Measurements from ENCODE around the gene ZNF3.

The ZNF3 gene

DNA sequence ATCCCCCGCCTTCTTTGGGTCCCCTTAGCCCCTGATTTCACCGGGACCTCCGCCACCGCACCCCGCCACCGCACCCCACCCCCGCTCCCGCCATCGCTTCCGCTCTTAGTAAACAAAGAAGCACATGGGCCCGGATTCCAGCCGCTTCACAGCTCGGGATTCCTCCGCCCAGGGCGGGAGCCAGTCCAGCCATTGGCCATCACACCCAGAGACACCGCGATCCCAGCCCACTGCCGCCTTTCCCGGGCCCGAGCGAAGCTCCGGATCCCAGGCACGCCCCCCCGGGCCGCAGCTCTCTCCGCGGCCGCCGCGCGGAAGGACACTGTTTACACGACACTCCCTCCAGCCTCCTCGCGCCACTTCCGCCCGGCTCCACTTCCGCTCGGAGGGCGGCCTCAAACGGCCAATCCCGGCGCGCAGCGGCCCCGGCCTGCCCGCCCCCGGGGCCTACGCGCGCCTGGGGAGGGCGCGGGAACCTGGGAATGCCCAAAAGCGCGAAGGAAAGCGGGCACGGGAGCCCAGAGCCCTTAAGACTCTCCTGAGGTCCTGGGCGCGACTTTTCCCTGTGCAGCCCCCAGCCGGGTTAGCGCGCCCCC is 19.0 kb upstream of the ZNF3 start:
- DNase-seq: peak; percentile 87
- peak overlapping the region; percentile 90 for H3K4me3 Mint-ChIP-seq
- peaks cover 49% of the 10 kb centered on the region for H3K36me3 Mint-ChIP-seq (ENCODE audit: low read depth)

DNA sequence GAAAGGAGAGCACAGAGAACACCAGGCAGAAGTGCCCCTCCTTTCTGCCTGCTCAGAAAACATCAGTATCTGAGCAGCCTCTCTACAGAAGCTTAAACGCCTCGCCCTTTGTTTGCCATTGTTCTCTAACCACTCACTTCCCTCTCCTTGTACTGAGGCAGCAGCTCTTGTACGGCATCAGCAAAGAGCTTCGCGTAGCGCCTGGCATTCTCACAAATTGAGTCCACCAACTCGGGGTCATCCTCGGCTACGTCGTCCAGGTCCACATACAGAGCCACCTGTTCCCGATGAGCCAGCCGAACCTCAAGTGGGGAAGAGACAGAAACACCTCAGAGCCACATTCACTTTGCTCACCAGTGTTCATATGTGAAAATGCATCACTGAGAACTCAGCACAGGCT is 17.9 kb upstream of the ZNF3 start:
- ATAC-seq: no peak
- H3K27me3 Mint-ChIP-seq: peaks cover 2% of the 10 kb centered on the region
- peak overlapping the region; percentile 90 for H3K4me3 Mint-ChIP-seq
- H3K9me3 Mint-ChIP-seq: no peaks in the 10 kb centered on the region
- H3K27ac Mint-ChIP-seq: peak overlapping the region; percentile 98
- peaks cover 58% of the 10 kb centered on the region for H3K36me3 Mint-ChIP-seq (ENCODE audit: low read depth)
- no peak for DNase-seq
- H3K4me1 Mint-ChIP-seq: peaks cover 48% of the 10 kb centered on the region

More for the DNA sequence above, 19.0 kb upstream of the ZNF3 start:
- H3K27ac Mint-ChIP-seq: peak overlapping the region; percentile 98
- ATAC-seq: peak; percentile 79
- H3K9me3 Mint-ChIP-seq: no peaks in the 10 kb centered on the region
- peaks cover 2% of the 10 kb centered on the region for H3K27me3 Mint-ChIP-seq
- peaks cover 48% of the 10 kb centered on the region for H3K4me1 Mint-ChIP-seq

DNA sequence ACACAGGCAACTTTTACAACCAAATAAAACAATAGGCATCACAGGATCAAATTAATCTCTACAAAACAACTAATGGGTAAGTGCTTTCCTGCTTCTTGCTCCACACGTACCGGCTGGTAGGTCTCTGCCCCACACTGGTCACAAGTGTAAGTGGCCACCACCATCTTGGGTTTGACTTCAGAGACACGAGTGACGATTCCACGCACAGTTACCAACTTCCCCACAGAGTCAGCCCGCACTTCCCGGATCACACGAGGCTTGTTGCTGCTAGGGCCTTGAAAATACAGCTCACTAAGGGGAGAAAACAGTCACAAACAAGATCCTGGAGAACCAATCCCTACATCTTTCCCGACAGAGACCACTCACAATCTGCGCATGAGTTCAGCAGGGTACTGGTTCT is 17.4 kb upstream of the ZNF3 start:
- DNase-seq (no peak), ATAC-seq (no peak)
- Mint-ChIP-seq H3K4me3 (peak overlapping the region; percentile 90), H3K9me3 (no peaks in the 10 kb centered on the region), H3K27ac (peak overlapping the region; percentile 98), H3K4me1 (peaks cover 48% of the 10 kb centered on the region), H3K27me3 (peaks cover 2% of the 10 kb centered on the region), H3K36me3 (ENCODE audit: low read depth) (peaks cover 62% of the 10 kb centered on the region)

DNA sequence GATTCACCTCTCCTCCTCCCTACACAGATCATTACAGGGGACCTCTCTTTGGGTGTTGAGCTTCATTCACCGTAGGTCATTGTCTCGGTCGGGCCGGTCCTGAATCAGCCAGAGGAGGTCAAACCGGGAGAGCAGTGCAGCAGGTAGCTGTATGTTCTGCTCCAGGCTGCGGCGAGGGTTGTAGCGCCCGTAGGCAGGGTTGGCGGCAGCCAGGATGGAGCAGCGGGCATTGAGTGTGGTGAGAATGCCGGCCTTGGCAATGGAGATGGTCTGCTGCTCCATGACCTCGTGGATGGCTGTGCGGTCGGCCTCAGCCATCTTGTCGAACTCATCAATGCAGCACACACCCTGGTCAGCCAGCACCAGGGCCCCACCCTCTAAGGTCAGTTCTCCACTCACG is 14.2 kb upstream of the ZNF3 start:
- DNase-seq (no peak), ATAC-seq (no peak)
- Mint-ChIP-seq H3K36me3 (ENCODE audit: low read depth) (peaks cover 89% of the 10 kb centered on the region), H3K4me3 (no peak overlapping the region), H3K4me1 (peaks cover 61% of the 10 kb centered on the region), H3K27me3 (no peaks in the 10 kb centered on the region), H3K27ac (no peak overlapping the region), H3K9me3 (no peaks in the 10 kb centered on the region)

DNA sequence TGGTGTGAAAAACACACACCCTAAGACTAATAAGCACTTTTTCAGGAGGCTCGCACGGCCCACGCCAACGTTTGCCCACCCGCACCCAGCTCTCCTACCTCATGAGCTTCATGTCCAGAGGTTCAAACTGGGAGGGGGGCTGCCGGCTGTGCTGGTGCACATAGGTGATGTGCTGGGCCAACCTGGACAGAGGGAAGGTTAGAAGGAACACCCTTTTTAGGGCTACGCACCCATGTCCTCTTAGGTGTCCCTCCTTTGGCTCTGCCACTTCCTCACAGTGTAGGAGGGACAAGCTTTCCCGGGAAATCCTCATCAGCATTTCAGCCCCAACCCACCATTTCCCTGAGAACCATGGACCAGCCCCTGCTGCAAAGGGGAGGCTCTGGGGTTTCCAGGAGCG is 13.8 kb upstream of the ZNF3 start:
- Mint-ChIP-seq H3K4me3 (no peak overlapping the region), H3K4me1 (peaks cover 63% of the 10 kb centered on the region), H3K27me3 (no peaks in the 10 kb centered on the region), H3K9me3 (no peaks in the 10 kb centered on the region), H3K27ac (no peak overlapping the region), H3K36me3 (ENCODE audit: low read depth) (peaks cover 88% of the 10 kb centered on the region)
- DNase-seq (no peak), ATAC-seq (no peak)

DNA sequence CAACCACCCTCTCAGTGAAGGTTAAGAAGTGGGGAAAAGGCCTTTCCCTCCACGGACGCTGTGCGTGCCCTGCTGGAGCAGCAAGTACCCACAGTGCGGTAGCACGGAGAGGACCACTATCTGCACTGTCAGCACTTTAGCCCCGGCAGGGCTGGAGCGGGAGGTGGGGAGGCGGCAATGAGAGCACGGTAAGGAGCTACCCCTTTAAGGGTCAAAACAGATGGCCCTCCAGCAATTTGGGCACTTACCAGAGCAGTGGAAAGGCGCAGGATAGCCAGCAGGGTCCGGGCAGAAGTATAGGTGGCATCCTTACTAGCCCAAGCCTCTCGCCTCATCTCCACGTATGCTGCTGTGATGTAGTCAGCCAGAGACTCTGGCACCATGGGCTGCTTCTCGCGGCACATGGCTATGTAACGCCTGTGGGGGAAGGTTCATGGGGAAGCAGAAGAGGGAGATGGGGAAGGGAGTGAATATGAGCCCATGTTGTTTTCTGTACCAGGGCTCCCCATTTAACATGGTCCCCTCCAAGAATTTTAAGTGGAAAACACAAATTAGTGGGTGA is 12.5 kb upstream of the ZNF3 start:
- ATAC-seq: no peak

DNA sequence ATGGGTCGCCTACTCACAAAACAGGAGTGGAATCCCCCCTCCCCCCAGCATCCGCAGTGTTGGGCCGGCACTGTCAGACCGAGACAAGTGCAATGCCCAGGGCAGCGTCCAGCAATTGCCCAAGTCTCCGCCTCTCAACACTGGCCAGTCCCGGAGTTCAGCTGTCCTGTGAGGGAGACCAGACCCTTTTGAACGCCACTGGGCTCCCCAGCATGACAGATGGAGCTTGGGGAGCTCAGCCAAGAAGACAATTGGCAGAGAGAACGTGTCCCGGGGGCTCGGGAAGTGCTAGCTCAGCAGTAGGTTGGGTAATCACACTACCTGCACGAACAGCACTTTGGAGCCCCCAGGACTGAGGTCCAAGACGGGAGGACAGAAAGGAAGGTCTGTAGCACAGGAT is 12.0 kb upstream of the ZNF3 start:
- no peak for DNase-seq
- ATAC-seq: no peak
- Mint-ChIP-seq H3K27me3 (peaks cover under 1% of the 10 kb centered on the region), H3K27ac (no peak overlapping the region), H3K4me1 (peaks cover 57% of the 10 kb centered on the region), H3K36me3 (ENCODE audit: low read depth) (peaks cover 77% of the 10 kb centered on the region), H3K9me3 (no peaks in the 10 kb centered on the region), H3K4me3 (no peak overlapping the region)

More for the DNA sequence above, 12.5 kb upstream of the ZNF3 start:
- Mint-ChIP-seq H3K9me3 (no peaks in the 10 kb centered on the region), H3K27ac (peak overlapping the region; percentile 49), H3K4me1 (peaks cover 60% of the 10 kb centered on the region), H3K4me3 (no peak overlapping the region), H3K27me3 (no peaks in the 10 kb centered on the region), H3K36me3 (ENCODE audit: low read depth) (peaks cover 82% of the 10 kb centered on the region)
- DNase-seq: no peak

DNA sequence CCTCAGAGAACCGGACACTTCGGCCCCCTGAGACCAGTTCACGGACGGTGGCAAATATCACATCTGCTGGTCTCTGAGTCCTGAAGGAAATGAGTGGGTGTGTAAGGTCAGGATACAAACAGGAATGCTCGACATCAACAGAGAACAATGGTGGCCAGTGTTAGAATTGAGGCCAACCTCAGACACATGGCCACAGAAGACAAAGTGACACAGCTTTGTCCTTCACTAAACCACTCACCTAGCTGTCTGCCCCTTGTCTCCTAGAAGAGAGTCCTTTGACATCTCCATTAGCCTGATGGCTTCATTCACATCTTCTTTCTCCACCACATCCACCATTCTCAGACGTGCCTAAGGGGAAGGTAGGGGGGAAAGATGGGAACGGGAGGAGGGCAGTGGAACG is 11.5 kb upstream of the ZNF3 start:
- Mint-ChIP-seq H3K4me3 (no peak overlapping the region), H3K4me1 (peaks cover 56% of the 10 kb centered on the region), H3K27me3 (peaks cover 3% of the 10 kb centered on the region), H3K9me3 (no peaks in the 10 kb centered on the region), H3K36me3 (ENCODE audit: low read depth) (peaks cover 72% of the 10 kb centered on the region), H3K27ac (no peak overlapping the region)
- ATAC-seq (no peak), DNase-seq (no peak)

DNA sequence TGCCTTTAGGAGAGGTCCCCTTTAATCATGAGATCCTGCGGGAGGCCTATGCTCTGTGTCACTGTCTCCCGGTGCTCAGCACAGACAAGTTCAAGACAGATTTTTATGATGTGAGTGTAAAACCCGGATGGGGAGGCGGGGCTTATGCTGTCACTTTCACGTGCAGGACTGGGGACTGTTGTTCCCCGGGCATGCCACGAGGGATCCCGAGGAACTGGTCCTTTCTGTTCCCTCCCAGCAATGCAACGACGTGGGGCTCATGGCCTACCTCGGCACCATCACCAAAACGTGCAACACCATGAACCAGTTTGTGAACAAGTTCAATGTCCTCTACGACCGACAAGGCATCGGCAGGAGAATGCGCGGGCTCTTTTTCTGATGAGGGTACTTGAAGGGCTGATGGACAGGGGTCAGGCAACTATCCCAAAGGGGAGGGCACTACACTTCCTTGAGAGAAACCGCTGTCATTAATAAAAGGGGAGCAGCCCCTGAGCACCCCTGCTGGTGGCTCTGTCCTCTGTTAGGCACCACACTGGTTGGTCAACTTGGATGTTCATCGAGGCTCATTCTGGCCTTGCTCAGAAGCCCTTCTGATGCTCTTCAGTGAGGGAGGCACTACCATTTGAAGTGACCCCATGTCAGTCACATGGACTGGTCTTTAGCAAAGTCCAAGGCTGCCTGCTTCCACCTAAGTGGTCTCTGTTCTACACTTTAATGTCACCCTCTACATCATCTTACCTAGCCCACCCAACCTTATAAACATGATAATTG is 10.1 kb upstream of the ZNF3 start:
- DNase-seq (no peak), ATAC-seq (peak; percentile 18)
- Mint-ChIP-seq H3K4me3 (no peak overlapping the region), H3K27ac (peak overlapping the region; percentile 63), H3K4me1 (peaks cover 53% of the 10 kb centered on the region), H3K9me3 (no peaks in the 10 kb centered on the region), H3K27me3 (peaks cover 3% of the 10 kb centered on the region), H3K36me3 (ENCODE audit: low read depth) (peaks cover 60% of the 10 kb centered on the region)

DNA sequence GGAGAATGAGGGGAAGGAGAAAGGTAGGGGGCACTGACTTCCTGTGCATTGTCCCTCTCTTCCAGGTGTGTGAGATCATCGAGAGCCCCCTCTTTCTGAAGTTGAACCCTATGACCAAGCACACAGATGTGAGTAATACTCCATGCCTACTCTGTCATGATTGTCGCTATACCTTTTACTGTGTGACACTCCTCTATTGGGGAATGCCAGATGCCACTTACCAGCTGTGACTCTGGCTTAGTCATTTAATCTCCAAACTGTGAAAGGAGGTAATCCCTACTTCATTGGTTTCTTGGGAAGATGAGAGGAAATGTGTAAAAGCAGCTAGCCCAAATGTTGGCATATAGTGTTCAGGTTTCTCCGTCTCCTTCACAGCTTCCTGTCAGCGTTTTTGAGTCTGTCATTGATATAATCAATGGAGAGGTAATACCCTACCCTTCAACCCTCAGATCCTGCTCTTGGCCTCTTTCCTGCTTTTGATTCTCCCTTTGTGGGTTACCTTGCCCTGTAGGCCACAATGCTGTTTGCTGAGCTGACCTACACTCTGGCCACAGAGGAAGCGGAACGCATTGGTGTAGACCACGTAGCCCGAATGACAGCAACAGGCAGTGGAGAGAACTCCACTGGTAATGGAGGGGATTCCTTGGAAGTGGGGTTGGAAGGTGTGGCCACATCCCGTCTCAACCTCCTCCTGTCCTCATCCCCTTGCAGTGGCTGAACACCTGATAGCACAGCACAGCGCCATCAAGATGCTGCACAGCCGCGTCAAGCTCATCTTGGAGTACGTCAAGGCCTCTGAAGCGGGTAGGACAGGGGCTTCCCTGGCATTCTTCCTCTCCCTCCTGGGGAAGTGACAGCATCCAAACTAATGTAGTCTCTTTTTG is 9.2 kb upstream of the ZNF3 start:
- peak overlapping the region; percentile 63 for H3K27ac Mint-ChIP-seq
- ATAC-seq (peak; percentile 37), DNase-seq (no peak)
- peaks cover 57% of the 10 kb centered on the region for H3K36me3 Mint-ChIP-seq (ENCODE audit: low read depth)
- no peaks in the 10 kb centered on the region for H3K9me3 Mint-ChIP-seq
- peaks cover 50% of the 10 kb centered on the region for H3K4me1 Mint-ChIP-seq
- H3K27me3 Mint-ChIP-seq: peaks cover 3% of the 10 kb centered on the region
- peak overlapping the region; percentile 49 for H3K4me3 Mint-ChIP-seq

DNA sequence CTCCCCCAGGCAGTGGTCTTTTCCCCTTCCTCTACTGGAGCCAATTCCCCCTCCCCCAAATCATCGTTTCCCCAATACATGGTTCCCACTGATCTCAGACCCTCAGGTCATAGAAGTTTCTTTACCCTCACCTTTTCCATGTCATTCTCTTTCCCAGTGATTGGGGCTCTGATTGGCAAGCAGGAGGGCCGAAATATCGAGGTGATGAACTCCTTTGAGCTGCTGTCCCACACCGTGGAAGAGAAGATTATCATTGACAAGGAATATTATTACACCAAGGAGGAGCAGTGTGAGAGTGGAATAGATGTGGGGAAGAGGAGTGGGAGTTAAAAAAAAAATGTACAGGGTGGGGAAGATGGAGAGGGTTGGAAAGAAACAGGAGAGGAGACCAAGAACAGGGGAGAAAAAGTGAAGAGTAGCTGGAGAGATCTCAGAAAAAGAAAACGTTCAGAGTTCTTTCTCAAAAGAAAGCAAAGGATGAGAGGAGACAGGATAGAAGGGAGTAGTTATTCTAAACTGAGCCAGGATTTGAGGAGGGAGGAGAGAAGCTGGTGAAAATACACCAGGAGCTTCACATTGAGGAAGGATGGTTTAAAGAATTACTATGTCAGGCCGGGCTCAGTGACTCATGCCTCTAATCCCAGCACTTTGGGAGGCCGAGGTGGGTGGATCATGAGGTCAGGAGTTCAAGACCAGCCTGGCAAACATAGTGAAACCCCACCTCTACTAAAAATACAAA is 8.1 kb upstream of the ZNF3 start:
- peak overlapping the region; percentile 96 for H3K27ac Mint-ChIP-seq
- H3K27me3 Mint-ChIP-seq: peaks cover 3% of the 10 kb centered on the region
- no peaks in the 10 kb centered on the region for H3K9me3 Mint-ChIP-seq
- H3K36me3 Mint-ChIP-seq (ENCODE audit: low read depth): peaks cover 47% of the 10 kb centered on the region
- no peak for ATAC-seq
- peaks cover 47% of the 10 kb centered on the region for H3K4me1 Mint-ChIP-seq
- H3K4me3 Mint-ChIP-seq: peak overlapping the region; percentile 95
- DNase-seq: no peak

DNA sequence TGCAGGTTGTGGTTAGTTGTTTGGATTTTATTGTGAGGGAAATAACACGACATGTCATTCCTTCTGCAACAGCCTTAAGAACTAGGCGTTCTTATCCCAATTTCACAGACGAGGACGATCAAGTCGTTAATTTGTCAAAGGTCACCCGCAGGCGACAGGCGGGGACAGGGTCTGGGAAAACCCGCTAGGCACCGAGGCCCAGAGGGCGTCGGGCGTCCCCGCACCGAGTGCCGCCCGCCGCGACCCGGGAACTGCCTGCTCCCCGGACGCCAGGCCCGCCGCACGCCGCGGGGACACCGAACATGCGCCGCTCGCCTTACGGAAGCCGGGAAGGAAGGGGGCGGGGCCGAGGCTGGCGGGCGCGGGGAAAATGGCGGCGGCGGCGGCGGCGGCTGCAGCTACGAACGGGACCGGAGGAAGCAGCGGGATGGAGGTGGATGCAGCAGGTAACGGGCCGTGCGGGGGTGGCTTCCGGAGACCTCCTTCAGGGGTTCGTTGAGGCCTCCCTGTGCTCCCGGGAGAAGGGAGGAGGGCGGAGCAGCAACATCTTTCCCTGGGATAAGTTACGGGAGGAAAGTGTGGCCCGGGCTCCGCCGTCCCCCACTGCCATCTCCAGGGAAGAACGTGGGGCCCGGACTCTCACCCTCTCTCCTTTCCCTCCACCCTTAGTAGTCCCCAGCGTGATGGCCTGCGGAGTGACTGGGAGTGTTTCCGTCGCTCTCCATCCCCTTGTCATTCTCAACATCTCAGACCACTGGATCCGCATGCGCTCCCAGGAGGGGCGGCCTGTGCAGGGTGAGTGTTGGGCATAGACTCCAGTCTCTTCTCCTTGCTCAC is 7.3 kb upstream of the ZNF3 start, which contains the start of gene COPS6:
Gene COPS6 (plus strand): TSS at position 349 of the 837 bp plus-strand sequence. CDS start 22 bp downstream, at position 371.
- peaks cover 47% of the 10 kb centered on the region for H3K4me1 Mint-ChIP-seq
- H3K4me3 Mint-ChIP-seq: peak within 1 kb of the TSS; percentile 95
- DNase-seq (peak; percentile 94), ATAC-seq (peak; percentile 38)
- H3K9me3 Mint-ChIP-seq: no peaks in the 10 kb centered on the region
- peak within 1 kb of the TSS; percentile 96 for H3K27ac Mint-ChIP-seq
- peaks cover 40% of the 10 kb centered on the region for H3K36me3 Mint-ChIP-seq (ENCODE audit: low read depth)
- H3K27me3 Mint-ChIP-seq: peaks cover 3% of the 10 kb centered on the region

DNA sequence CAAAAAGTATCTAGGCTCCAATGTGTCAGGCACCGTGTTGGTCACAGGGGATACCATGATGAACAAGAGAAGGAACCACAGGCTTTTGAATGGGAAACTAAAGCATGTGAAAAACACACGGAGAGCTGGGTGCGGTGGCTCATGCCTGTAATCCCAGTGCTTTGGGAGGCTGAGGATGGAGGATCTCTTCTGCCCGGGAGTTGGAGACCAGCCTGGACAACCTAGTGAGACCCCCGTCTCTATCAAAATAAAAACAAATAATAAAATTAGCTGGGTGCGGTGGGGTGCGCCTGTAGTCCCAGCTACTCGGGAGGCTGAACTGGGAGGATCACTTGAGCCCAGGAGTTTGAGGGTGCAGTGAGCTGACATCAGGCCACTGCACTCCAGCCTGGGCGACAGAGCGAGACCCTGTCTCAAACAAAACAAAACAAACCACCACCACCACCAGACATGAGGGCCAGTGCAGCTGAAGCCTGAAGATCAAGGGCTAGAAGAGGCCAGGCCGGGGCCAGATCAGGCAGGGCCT is 6.6 kb upstream of the ZNF3 start:
- Mint-ChIP-seq H3K27ac (peak overlapping the region; percentile 96), H3K4me3 (peak overlapping the region; percentile 95), H3K9me3 (no peaks in the 10 kb centered on the region), H3K27me3 (peaks cover 3% of the 10 kb centered on the region), H3K36me3 (ENCODE audit: low read depth) (peaks cover 34% of the 10 kb centered on the region), H3K4me1 (peaks cover 46% of the 10 kb centered on the region)
- no peak for DNase-seq
- no peak for ATAC-seq
